Caco-2 (cell line): Measurements from ENCODE around the gene EPB41L4A. TPM values are rescaled to one million over a fixed set of nuclear protein-coding genes. Genes with fewer than 3 reads are reported as not detected.
"Not testable (repeated sequence)": the region's sequence is repeated elsewhere in the genome, so short reads cannot be mapped to it uniquely, and the experiment has no call there.

Source experiments
- BruUV-seq: library from RNA; stranded (reverse); fragments of 400-500 nt; replicated peaks from 2 replicates; lab custom pipeline; 2021; lab: Mats Ljungman, UMichigan
- CTCF ChIA-PET: fragments of 300-600 bp; sonication (Branson Sonifier 250); formaldehyde crosslinking; loops from one replicate; lab custom pipeline; 2022; ENCODE audit warnings: antibody characterized with exemption; lab: Charles Lee
- POLR2A ChIA-PET: fragments of 300-600 bp; sonication (Branson Sonifier 250); formaldehyde crosslinking; loops from one replicate; lab custom pipeline; 2022; ENCODE audit warnings: antibody characterized with exemption; lab: Charles Lee
- DNase-seq, 2 experiments: peaks; one replicate each; pipeline versions ENCODE4 v3.0.0 to v3.0.0-alpha.2; 2020 to 2022
- H3K27me3 ChIP-seq: replicated peaks from 2 replicates; pipeline ENCODE4 v1.6.0; 2011; ENCODE audit warnings: low read length; ENCODE audit not compliant: control insufficient read depth, insufficient read depth
- H3K36me3 ChIP-seq: 2 replicates; pipeline ENCODE4 v1.5.1; 2011; ENCODE audit warnings: low read length; ENCODE audit not compliant: control insufficient read depth, insufficient read depth
- H3K4me1 ChIP-seq: fragments of 250-450 bp; sonication (Bioruptor Pico); 2 replicates; pipeline ENCODE4 v1.5.1; 2020; ENCODE audit warnings: mild to moderate bottlenecking
- H3K4me3 ChIP-seq: 2 replicates; pipeline ENCODE4 v1.5.1; 2011; ENCODE audit warnings: low read depth, mild to moderate bottlenecking, control low read depth, low read length
- H3K9me3 ChIP-seq: fragments of 250-450 bp; sonication (Bioruptor Pico); 2 replicates; pipeline ENCODE4 v1.5.1; 2020; ENCODE audit warnings: mild to moderate bottlenecking, moderate library complexity
- H3K27ac Mint-ChIP-seq: one replicate; pipeline ENCODE4 v1.8.0; 2022; ENCODE audit warnings: mixed read lengths; ENCODE audit not compliant: unreplicated experiment
- H3K27me3 Mint-ChIP-seq: one replicate; pipeline ENCODE4 v1.8.0; 2022; ENCODE audit warnings: mixed read lengths; ENCODE audit not compliant: insufficient read depth, unreplicated experiment
- H3K36me3 Mint-ChIP-seq: one replicate; pipeline ENCODE4 v1.8.0; 2022; ENCODE audit warnings: mild to moderate bottlenecking, mixed read lengths; ENCODE audit not compliant: insufficient read depth, unreplicated experiment
- H3K4me1 Mint-ChIP-seq: one replicate; pipeline ENCODE4 v1.8.0; 2022; ENCODE audit warnings: low read depth, mixed read lengths; ENCODE audit not compliant: unreplicated experiment
- H3K4me3 Mint-ChIP-seq: one replicate; pipeline ENCODE4 v1.8.0; 2022; ENCODE audit warnings: mild to moderate bottlenecking, moderate library complexity, mixed read lengths; ENCODE audit not compliant: unreplicated experiment
- H3K9me3 Mint-ChIP-seq: one replicate; pipeline ENCODE4 v1.8.0; 2022; ENCODE audit warnings: mixed read lengths; ENCODE audit not compliant: unreplicated experiment
- CTCF ChIP-seq, 2 experiments: fragments of 200-600 bp in 1 of 2; IDR thresholded peaks; 1 replicate in 1 of 2; 2 replicates in 1 of 2; pipeline versions ENCODE4 v1.5.1 to v1.8.0; 2011 to 2022; ENCODE audit warnings: antibody characterized with exemption in 1 of 2, control low read depth in 1 of 2, inconsistent platforms in 1 of 2, low read depth in 1 of 2, low read length in 1 of 2, mild to moderate bottlenecking in 1 of 2, moderate library complexity in 1 of 2; ENCODE audit not compliant: insufficient read depth in 1 of 2, severe bottlenecking in 1 of 2, unreplicated experiment in 1 of 2
- intact Hi-C: fragments of 100-400 bp; cut with micrococcal nuclease; formaldehyde crosslinking; loops from one replicate; pipeline ENCODE4 v1.10.0; 2022; ENCODE audit not compliant: unreplicated experiment
- total RNA-seq: library from RNA; stranded (reverse); gene quantifications from 2 replicates; pipeline ENCODE4 v1.2.3, GENCODE V29; 2022

Gene EPB41L4A
- total RNA-seq, 1 experiment from 2014 or later: 1.4 TPM

- H3K27me3 ChIP-seq: no peaks in the 10 kb centered on the region; the same call in 1 of the 2 replicates
- H3K9me3 ChIP-seq: peaks cover 2% of the 10 kb centered on the region; the same call in 1 of the 2 replicates
- intact Hi-C loops: no loop called here
- Mint-ChIP-seq H3K4me3 (no peak overlapping the region), H3K27ac (no peak overlapping the region), H3K9me3 (peaks cover 6% of the 10 kb centered on the region), H3K4me1 (no peaks in the 10 kb centered on the region), H3K27me3 (peaks cover 21% of the 10 kb centered on the region), H3K36me3 (no peaks in the 10 kb centered on the region)
- ChIA-PET POLR2A (no interaction called here), CTCF (no interaction called here)
- H3K4me3 ChIP-seq: no peak overlapping the region
- no peaks in the 10 kb centered on the region for H3K36me3 ChIP-seq
- no peaks in the 10 kb centered on the region for H3K4me1 ChIP-seq
- BruUV-seq: no TSS peak
- no peak for DNase-seq
- no peak for TF ChIP-seq CTCF (IDR thresholded peaks at IDR 0.05; ENCODE audit: insufficient read depth in 1 of 2, low read depth in 1 of 2, low read length in 1 of 2, severe bottlenecking in 1 of 2, unreplicated experiment in 1 of 2)
Measured at GRCh38 chr5:112436144-112436543, 17.1 kb upstream of the EPB41L4A start.

DNA sequence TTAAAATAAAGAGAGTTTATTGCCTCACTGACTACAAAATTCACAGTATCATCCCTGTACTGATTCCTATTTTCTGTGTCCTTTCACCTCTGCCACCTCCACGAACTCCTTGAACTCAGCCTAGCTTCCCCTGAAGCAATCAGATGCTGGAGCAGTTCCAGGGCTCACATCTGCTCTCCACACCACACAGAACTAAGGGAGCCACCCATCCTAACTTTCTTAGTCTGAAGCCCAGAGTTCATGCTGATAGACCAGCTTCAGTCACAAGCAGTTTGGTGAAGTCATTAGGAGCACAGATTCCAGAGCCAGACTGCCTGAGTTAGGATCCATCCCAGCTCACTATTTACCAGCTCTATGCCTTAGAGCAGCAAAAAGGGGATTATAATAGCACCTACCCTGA lies 15.6 kb upstream of the EPB41L4A start:
- DNase-seq: no peak
- POLR2A ChIA-PET: no interaction called here
- no peak for TF ChIP-seq CTCF (IDR thresholded peaks at IDR 0.05; ENCODE audit: insufficient read depth in 1 of 2, low read depth in 1 of 2, low read length in 1 of 2, severe bottlenecking in 1 of 2, unreplicated experiment in 1 of 2)
- no peaks in the 10 kb centered on the region for H3K4me1 Mint-ChIP-seq
- H3K27ac Mint-ChIP-seq: no peak overlapping the region
- Histone ChIP-seq H3K4me1 (no peaks in the 10 kb centered on the region), H3K27me3 (no peaks in the 10 kb centered on the region; the same call in 1 of the 2 replicates), H3K36me3 (no peaks in the 10 kb centered on the region), H3K4me3 (no peak overlapping the region), H3K9me3 (peaks cover 2% of the 10 kb centered on the region; the same call in 1 of the 2 replicates)
- H3K4me3 Mint-ChIP-seq: no peak overlapping the region
- no peaks in the 10 kb centered on the region for H3K36me3 Mint-ChIP-seq
- peaks cover 21% of the 10 kb centered on the region for H3K27me3 Mint-ChIP-seq
- intact Hi-C loops: no loop called here
- peaks cover 6% of the 10 kb centered on the region for H3K9me3 Mint-ChIP-seq
- CTCF ChIA-PET: no interaction called here
- no TSS peak for BruUV-seq

- H3K9me3 ChIP-seq, H3K4me1 ChIP-seq, H3K9me3 Mint-ChIP-seq, H3K27ac Mint-ChIP-seq, CTCF ChIA-PET, intact Hi-C loops, H3K4me1 Mint-ChIP-seq, DNase-seq, H3K36me3 Mint-ChIP-seq, H3K4me3 Mint-ChIP-seq, H3K27me3 ChIP-seq, POLR2A ChIA-PET, H3K36me3 ChIP-seq, BruUV-seq, H3K4me3 ChIP-seq: not testable (repeated sequence)
- H3K27me3 Mint-ChIP-seq: peaks cover 12% of the 10 kb centered on the region
Measured at GRCh38 chr5:112426202-112426601, 7.1 kb upstream of the EPB41L4A start.
